Erythroblast (primary cell): ENCODE results near the gene SIRPB1.

Experiments
- GATA1 ChIP-seq: IDR thresholded peaks from 2 replicates; pipeline ENCODE4 v1.6.1; 2011; ENCODE audit warnings: low read depth, mild to moderate bottlenecking, control low read depth, low read length, moderate library complexity
- POLR2A ChIP-seq: IDR thresholded peaks from 2 replicates; pipeline ENCODE4 v1.6.1; 2011; ENCODE audit warnings: mild to moderate bottlenecking, low read length

DNA sequence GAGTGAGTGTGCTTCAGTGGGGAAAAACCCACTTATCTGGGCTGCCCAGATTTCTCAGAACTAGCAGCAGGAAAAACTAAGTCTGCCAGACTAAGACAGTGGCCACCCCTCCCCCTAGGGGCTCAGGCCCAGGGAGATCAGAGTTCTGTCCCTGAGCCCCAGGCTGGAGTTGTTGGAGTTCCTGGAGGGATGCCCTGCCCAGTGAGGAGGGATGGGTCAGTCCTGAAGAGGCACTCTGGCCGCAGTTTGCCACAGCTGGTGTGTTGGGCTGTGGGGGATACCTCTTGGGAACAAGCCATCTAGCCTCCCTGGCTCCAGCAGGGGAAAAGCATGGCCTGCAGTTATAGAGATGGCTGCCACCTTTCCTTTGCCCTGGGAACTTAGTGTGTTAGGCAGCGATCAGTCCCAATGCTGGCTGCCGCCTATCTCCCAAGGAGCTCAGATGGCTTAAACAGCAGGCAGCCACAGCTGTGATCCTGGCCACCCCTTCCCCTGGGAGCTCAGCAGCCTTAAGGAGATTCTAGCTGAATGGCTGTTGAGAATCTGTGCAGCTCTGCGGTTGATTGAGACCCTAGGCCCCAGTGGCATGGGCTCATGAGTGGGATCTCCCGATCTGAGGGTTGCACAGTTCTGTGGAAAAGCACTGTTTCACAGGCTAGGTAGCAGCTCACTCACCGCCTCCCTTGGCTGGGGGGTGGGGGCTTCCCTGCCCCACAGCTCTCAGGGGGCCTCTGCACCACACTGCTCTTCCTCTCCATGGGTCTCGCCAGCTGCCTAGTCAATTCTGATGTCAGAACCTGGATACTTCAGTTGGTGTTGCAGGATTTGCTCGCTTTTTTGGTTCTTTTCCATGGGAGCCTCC is 24.5 kb upstream of the SIRPB1 start:
- no peak for TF ChIP-seq POLR2A
- TF ChIP-seq GATA1: no peak
